Ishikawa (cell line): ENCODE measurements around the gene STK38.

Source experiments
- CEBPB ChIP-seq: IDR thresholded peaks from 2 replicates; pipeline ENCODE4 v1.6.1; 2012
- CREB1 ChIP-seq: IDR thresholded peaks from 2 replicates; pipeline ENCODE4 v1.6.1; 2012; ENCODE audit warnings: low read depth
- EGR1 ChIP-seq: IDR thresholded peaks from 2 replicates; pipeline ENCODE4 v1.6.1; 2012
- EP300 ChIP-seq: IDR thresholded peaks from 2 replicates; pipeline ENCODE4 v1.6.1; 2012; ENCODE audit warnings: borderline replicate concordance
- FOXM1 ChIP-seq: IDR thresholded peaks from 2 replicates; pipeline ENCODE4 v1.6.1; 2012; ENCODE audit warnings: low read depth, borderline replicate concordance
- MAX ChIP-seq: IDR thresholded peaks from 2 replicates; pipeline ENCODE4 v1.6.1; 2012
- NFIC ChIP-seq: IDR thresholded peaks from 2 replicates; pipeline ENCODE4 v1.6.1; 2012
- RAD21 ChIP-seq: IDR thresholded peaks from 2 replicates; pipeline ENCODE4 v1.6.1; 2012; ENCODE audit warnings: low read depth
- REST ChIP-seq: IDR thresholded peaks from 2 replicates; pipeline ENCODE4 v1.6.1; 2012; ENCODE audit warnings: low read depth, mild to moderate bottlenecking
- TCF12 ChIP-seq: IDR thresholded peaks from 2 replicates; pipeline ENCODE4 v1.6.1; 2012; ENCODE audit warnings: low read depth
- TEAD4 ChIP-seq: IDR thresholded peaks from 2 replicates; pipeline ENCODE4 v1.6.1; 2012
- YY1 ChIP-seq: IDR thresholded peaks from 2 replicates; pipeline ENCODE4 v1.6.1; 2012; ENCODE audit warnings: low read depth
- ZBTB7A ChIP-seq: IDR thresholded peaks from 2 replicates; pipeline ENCODE4 v1.6.1; 2012; ENCODE audit warnings: low read depth
- TF ChIP-seq, protein P1 (sequence below): IDR thresholded peaks from 2 replicates; pipeline ENCODE4 v1.6.1; 2012

The STK38 gene

GRCh38 chr6:36517408-36517807, 29.9 kb downstream of the STK38 start:
- no peak for TF ChIP-seq TCF12
- TF ChIP-seq NFIC, result no peak
- TF ChIP-seq REST, result no peak
- TF ChIP-seq YY1, result no peak
- no peak for TF ChIP-seq EGR1

DNA sequence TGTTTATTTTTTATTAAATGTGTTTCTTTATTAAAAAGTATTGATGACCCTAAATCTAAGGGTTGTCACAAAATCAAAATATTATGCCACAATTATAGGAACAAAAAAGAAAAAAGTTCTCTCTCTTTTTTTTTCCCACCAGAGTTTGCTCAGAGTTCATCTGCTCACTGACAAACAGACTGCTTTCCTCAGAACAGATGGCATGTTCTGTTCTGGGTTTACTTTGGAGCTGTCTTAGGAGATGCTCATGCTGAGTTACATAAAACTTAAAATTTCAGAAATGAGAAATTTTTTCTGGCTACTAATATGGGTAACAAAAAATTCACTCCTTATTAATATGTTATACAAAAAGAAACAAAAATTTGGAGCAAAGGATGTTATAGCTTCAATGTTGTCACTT, 30.3 kb downstream of the STK38 start:
- TF ChIP-seq YY1 (no peak), REST (no peak), TCF12 (no peak)

- no peak for TF ChIP-seq CEBPB
- no peak for TF ChIP-seq TCF12
- no peak for TF ChIP-seq TEAD4
- no peak for TF ChIP-seq RAD21
- TF ChIP-seq FOXM1, result no peak
- no peak for TF ChIP-seq EGR1
- TF ChIP-seq, protein P1, sequence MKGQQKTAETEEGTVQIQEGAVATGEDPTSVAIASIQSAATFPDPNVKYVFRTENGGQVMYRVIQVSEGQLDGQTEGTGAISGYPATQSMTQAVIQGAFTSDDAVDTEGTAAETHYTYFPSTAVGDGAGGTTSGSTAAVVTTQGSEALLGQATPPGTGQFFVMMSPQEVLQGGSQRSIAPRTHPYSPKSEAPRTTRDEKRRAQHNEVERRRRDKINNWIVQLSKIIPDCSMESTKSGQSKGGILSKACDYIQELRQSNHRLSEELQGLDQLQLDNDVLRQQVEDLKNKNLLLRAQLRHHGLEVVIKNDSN, result no peak
These were observed 30.7 kb downstream of the STK38 start for GRCh38 chr6:36516559-36516958.

DNA sequence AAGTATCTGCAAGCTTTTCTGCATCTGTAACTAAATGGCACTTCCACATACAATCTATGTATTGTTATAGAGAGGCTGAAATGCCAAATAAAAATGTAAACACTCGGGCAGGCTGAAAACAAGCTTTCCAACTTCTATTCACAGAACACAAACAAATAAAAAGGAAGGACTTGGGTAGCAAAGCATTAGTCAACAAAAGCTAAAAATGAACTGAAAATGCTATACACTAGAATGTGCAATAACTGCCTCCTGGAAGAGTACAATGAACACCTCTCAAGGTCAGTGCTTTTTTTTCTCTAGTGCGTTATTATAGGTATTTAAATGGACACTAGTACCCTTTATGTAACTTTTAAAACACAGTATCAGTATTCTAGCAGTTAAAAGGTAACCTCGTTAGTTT, 31.4 kb downstream of the STK38 start:
- TF ChIP-seq REST (no peak), CEBPB (no peak), TCF12 (no peak), CREB1 (no peak), NFIC (no peak), EP300 (no peak), ZBTB7A (no peak), TEAD4 (no peak)
- TF ChIP-seq, protein P1, result no peak

- TF ChIP-seq MAX (no peak), FOXM1 (no peak), CEBPB (no peak)
- TF ChIP-seq, protein P1, result no peak
These were observed 32.5 kb downstream of the STK38 start for GRCh38 chr6:36514554-36515456.
